CD4-positive, alpha-beta T cell (primary cell): ENCODE results near the gene CCDC102B. TPM values are rescaled to one million over a fixed set of nuclear protein-coding genes. Genes with fewer than 3 reads are reported as not detected.

Experiments used
- ATAC-seq: fragments of 200-7000 bp; cut with Tn5 transposase; one replicate; pipeline ENCODE4 v1.10.0; 2022; ENCODE audit warnings: mild to moderate bottlenecking; ENCODE audit not compliant: poor library complexity
- CTCF ChIA-PET: fragments of 350-600 bp; sonication (Branson Sonifier 250); formaldehyde crosslinking; loops from one replicate; lab custom pipeline; 2021; ENCODE audit warnings: antibody characterized with exemption, inconsistent platforms; lab: Charles Lee
- POLR2A ChIA-PET: fragments of 350-600 bp; sonication (Branson Sonifier 250); formaldehyde crosslinking; loops from one replicate; lab custom pipeline; 2021; ENCODE audit warnings: antibody characterized with exemption, inconsistent platforms; lab: Charles Lee
- DNase-seq, 14 experiments: peaks; one replicate each; pipeline ENCODE4 v3.0.0-alpha.2; 2013 to 2020; ENCODE audit warnings: mixed read lengths in 2 of 14
- H3K27ac ChIP-seq, 2 donors: one replicate each; pipeline versions ENCODE4 v1.5.1 to v1.7.0; 2013; ENCODE audit warnings: low read length in 2 of 2, low read depth in 1 of 2, mild to moderate bottlenecking in 1 of 2
- H3K27me3 ChIP-seq, 2 experiments: 1 replicate in 1 of 2; 2 replicates in 1 of 2; pipeline versions ENCODE4 v1.6.1 to v1.7.0; 2013; ENCODE audit warnings: low read length in 2 of 2, control low read depth in 1 of 2, mild to moderate bottlenecking in 1 of 2, moderate library complexity in 1 of 2; ENCODE audit not compliant: insufficient read depth in 2 of 2, control insufficient read depth in 1 of 2
- H3K36me3 ChIP-seq: one replicate; pipeline ENCODE4 v1.6.1; 2013; ENCODE audit warnings: low read length, control low read depth; ENCODE audit not compliant: insufficient read depth
- H3K4me1 ChIP-seq: one replicate; pipeline ENCODE4 v1.6.1; 2013; ENCODE audit warnings: low read length, control low read depth; ENCODE audit not compliant: insufficient read depth
- H3K4me3 ChIP-seq: one replicate; pipeline ENCODE4 v1.5.1; 2013; ENCODE audit warnings: mild to moderate bottlenecking, low read length, moderate library complexity
- H3K9me3 ChIP-seq, 2 experiments: 1 replicate in 1 of 2; 2 replicates in 1 of 2; pipeline versions ENCODE4 v1.6.1 to v1.7.0; 2013; ENCODE audit warnings: low read length in 2 of 2, mild to moderate bottlenecking in 2 of 2, control low read depth in 1 of 2, moderate library complexity in 1 of 2; ENCODE audit not compliant: control insufficient read depth in 1 of 2, insufficient read depth in 1 of 2
- H3K27ac Mint-ChIP-seq: one replicate; pipeline ENCODE4 v1.8.0; 2020; ENCODE audit warnings: mixed read lengths
- H3K27me3 Mint-ChIP-seq: one replicate; pipeline ENCODE4 v1.8.0; 2021; ENCODE audit warnings: mixed read lengths
- H3K36me3 Mint-ChIP-seq: one replicate; pipeline ENCODE4 v1.8.0; 2021; ENCODE audit warnings: low read depth, mixed read lengths
- H3K4me1 Mint-ChIP-seq: one replicate; pipeline ENCODE4 v1.8.0; 2021; ENCODE audit warnings: low read depth, mixed read lengths
- H3K4me3 Mint-ChIP-seq: one replicate; pipeline ENCODE4 v1.8.0; 2020; ENCODE audit warnings: mild to moderate bottlenecking, mixed read lengths
- H3K9me3 Mint-ChIP-seq: one replicate; pipeline ENCODE4 v1.8.0; 2020; ENCODE audit warnings: mixed read lengths
- intact Hi-C, 2 experiments: fragments of 100-400 bp; cut with DNase I in 1 of 2; cut with micrococcal nuclease in 1 of 2; formaldehyde crosslinking; loops; one replicate each; pipeline versions ENCODE4 v1.15.1 to v1.9.0; 2023 to 2025; cut with DNase I, micrococcal nuclease
- total RNA-seq, 174 experiments: library from RNA in 2 of 174; stranded (reverse) in 2 of 174; gene quantifications; one replicate each; pipeline ENCODE4 v1.2.3 and lab custom pipeline; 2021 to 2026
- TF ChIP-seq, protein P1 (sequence below): fragments of 200-600 bp; IDR thresholded peaks from one replicate; pipeline ENCODE4 v1.8.0; 2022; ENCODE audit warnings: antibody characterized with exemption, mild to moderate bottlenecking

Gene CCDC102B
- total RNA-seq, 2 experiments from 2014 or later = 2.6 to 3.0 TPM

DNA sequence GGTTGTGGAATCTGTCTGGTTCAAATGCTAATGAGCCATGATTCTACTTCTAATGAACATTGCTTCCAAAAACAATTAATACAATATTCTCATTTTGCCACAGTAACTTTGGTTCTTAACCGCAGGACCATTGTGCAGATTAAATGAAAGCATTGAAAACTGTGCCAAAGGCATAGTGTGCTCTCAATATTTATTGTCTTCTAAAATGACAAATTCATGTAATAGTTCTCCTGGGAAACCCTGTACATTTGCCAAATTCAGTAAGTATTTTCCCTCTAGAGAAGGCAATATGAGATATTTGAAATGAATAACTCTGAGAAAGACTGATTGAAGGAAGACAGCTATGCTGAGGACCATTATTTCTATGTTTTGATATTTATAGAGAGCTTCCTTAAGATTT is 246.3 kb downstream of the CCDC102B start:
- no peak overlapping the region for H3K4me3 ChIP-seq
- no peaks in the 10 kb centered on the region for H3K36me3 ChIP-seq
- DNase-seq = no peak
- POLR2A ChIA-PET = no interaction called here
- H3K4me1 ChIP-seq = no peaks in the 10 kb centered on the region
- Mint-ChIP-seq H3K27ac (no peak overlapping the region), H3K4me3 (no peak overlapping the region), H3K4me1 (no peaks in the 10 kb centered on the region), H3K36me3 (no peaks in the 10 kb centered on the region), H3K9me3 (no peaks in the 10 kb centered on the region), H3K27me3 (no peaks in the 10 kb centered on the region)
- H3K9me3 ChIP-seq = no peaks in the 10 kb centered on the region
- CTCF ChIA-PET = no interaction called here
- intact Hi-C loops = no loop called here
- TF ChIP-seq, protein P1, sequence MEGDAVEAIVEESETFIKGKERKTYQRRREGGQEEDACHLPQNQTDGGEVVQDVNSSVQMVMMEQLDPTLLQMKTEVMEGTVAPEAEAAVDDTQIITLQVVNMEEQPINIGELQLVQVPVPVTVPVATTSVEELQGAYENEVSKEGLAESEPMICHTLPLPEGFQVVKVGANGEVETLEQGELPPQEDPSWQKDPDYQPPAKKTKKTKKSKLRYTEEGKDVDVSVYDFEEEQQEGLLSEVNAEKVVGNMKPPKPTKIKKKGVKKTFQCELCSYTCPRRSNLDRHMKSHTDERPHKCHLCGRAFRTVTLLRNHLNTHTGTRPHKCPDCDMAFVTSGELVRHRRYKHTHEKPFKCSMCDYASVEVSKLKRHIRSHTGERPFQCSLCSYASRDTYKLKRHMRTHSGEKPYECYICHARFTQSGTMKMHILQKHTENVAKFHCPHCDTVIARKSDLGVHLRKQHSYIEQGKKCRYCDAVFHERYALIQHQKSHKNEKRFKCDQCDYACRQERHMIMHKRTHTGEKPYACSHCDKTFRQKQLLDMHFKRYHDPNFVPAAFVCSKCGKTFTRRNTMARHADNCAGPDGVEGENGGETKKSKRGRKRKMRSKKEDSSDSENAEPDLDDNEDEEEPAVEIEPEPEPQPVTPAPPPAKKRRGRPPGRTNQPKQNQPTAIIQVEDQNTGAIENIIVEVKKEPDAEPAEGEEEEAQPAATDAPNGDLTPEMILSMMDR = no peak
- no peak for ATAC-seq
- H3K27ac ChIP-seq = no peak overlapping the region
- no peaks in the 10 kb centered on the region for H3K27me3 ChIP-seq

DNA sequence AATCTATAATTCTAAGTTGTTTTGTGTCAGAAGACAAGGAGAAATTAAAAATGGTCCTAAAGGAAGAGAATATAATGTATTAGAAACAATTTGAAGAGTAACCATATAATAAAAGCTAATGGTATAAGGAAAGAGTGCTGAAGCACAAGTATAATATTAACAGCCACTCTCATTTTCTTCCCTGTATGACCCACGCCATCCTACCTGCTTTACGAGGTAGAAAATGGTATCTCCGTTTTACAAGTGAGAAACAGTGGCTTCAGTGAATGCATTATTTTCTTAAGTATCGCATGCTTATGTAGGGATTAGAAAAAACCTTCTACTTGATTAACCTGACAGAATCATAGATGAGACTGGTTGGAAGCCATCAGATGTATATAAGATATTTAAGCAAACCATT is 266.2 kb downstream of the CCDC102B start:
- Mint-ChIP-seq H3K27me3 (no peaks in the 10 kb centered on the region), H3K36me3 (no peaks in the 10 kb centered on the region), H3K4me1 (no peaks in the 10 kb centered on the region), H3K9me3 (no peaks in the 10 kb centered on the region), H3K27ac (no peak overlapping the region), H3K4me3 (no peak overlapping the region)
- Histone ChIP-seq H3K4me1 (no peaks in the 10 kb centered on the region), H3K27me3 (no peaks in the 10 kb centered on the region), H3K9me3 (no peaks in the 10 kb centered on the region), H3K4me3 (no peak overlapping the region), H3K36me3 (no peaks in the 10 kb centered on the region), H3K27ac (no peak overlapping the region)
- ChIA-PET POLR2A (no interaction called here), CTCF (no interaction called here)
- DNase-seq (no peak), ATAC-seq (no peak)
- intact Hi-C loops = no loop called here
- TF ChIP-seq, protein P1 = no peak

DNA sequence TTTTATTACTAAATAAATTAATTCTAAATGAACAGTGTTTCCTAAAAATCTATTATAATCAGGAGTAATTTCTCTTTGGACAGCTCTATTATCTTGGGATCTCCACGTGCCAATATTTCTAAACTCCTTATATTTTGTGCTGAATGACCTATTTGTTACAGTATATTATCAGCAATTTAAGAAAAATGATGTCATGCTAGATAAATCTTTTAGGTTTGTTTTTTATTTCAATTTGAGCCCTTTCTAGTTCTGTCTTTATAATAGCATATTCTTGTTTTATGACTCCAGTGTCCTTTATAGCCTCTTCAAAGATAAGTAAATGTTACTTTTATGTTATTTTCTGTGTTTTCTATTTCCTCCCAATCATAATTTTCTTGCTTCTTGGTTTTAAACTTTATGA is 269.2 kb downstream of the CCDC102B start:
- Histone ChIP-seq H3K27ac (no peak overlapping the region), H3K4me3 (no peak overlapping the region), H3K36me3 (no peaks in the 10 kb centered on the region), H3K9me3 (no peaks in the 10 kb centered on the region), H3K27me3 (no peaks in the 10 kb centered on the region), H3K4me1 (no peaks in the 10 kb centered on the region)
- intact Hi-C loops = no loop called here
- Mint-ChIP-seq H3K27me3 (no peaks in the 10 kb centered on the region), H3K27ac (no peak overlapping the region), H3K4me1 (no peaks in the 10 kb centered on the region), H3K9me3 (no peaks in the 10 kb centered on the region), H3K36me3 (no peaks in the 10 kb centered on the region), H3K4me3 (no peak overlapping the region)
- DNase-seq = no peak
- ChIA-PET CTCF (no interaction called here), POLR2A (no interaction called here)
- ATAC-seq = no peak
- TF ChIP-seq, protein P1 = no peak
